ENCODE results near the gene KCNQ5.

The KCNQ5 gene

GRCh38 chr6:72742001-72742673, 120.3 kb downstream of the KCNQ5 start:
- Histone ChIP-seq H3K9me3 (ENCODE audit: control insufficient read depth, insufficient read depth, low read length) (no peaks in the 10 kb centered on the region), H3K4me1 (ENCODE audit: control insufficient read depth, insufficient read depth, low read length) (peaks cover 5% of the 10 kb centered on the region; the same call in 1 of the 2 replicates), H3K27ac (ENCODE audit: low read depth, low read length) (no peak overlapping the region), H3K27me3 (ENCODE audit: control insufficient read depth, insufficient read depth, low read length) (no peaks in the 10 kb centered on the region), H3K36me3 (ENCODE audit: control insufficient read depth, insufficient read depth, low read length) (no peaks in the 10 kb centered on the region), H3K9ac (ENCODE audit: low read depth, low read length) (no peak overlapping the region), H3K4me3 (ENCODE audit: low read depth, low read length) (no peak overlapping the region)

- no peak overlapping the region for H3K27ac ChIP-seq (ENCODE audit: low read depth, low read length)
- H3K4me1 ChIP-seq (ENCODE audit: control insufficient read depth, insufficient read depth, low read length), result peaks cover 5% of the 10 kb centered on the region; the same call in 1 of the 2 replicates
- H3K4me3 ChIP-seq (ENCODE audit: low read depth, low read length), result no peak overlapping the region
Measured at GRCh38 chr6:72746276-72746675, 124.4 kb downstream of the KCNQ5 start.

GRCh38 chr6:72748759-72749158, 126.9 kb downstream of the KCNQ5 start:
- H3K4me3 ChIP-seq (ENCODE audit: low read depth, low read length), result no peak overlapping the region
- H3K36me3 ChIP-seq (ENCODE audit: control insufficient read depth, insufficient read depth, low read length), result no peaks in the 10 kb centered on the region
- no peak overlapping the region for H3K9ac ChIP-seq (ENCODE audit: low read depth, low read length)
- H3K4me1 ChIP-seq (ENCODE audit: control insufficient read depth, insufficient read depth, low read length), result peaks cover 5% of the 10 kb centered on the region; the same call in 1 of the 2 replicates
- H3K27ac ChIP-seq (ENCODE audit: low read depth, low read length), result no peak overlapping the region
- H3K27me3 ChIP-seq (ENCODE audit: control insufficient read depth, insufficient read depth, low read length), result no peaks in the 10 kb centered on the region
- no peaks in the 10 kb centered on the region for H3K9me3 ChIP-seq (ENCODE audit: control insufficient read depth, insufficient read depth, low read length)

More at GRCh38 chr6:72746276-72746675, 124.4 kb downstream of the KCNQ5 start:
- Histone ChIP-seq H3K9me3 (ENCODE audit: control insufficient read depth, insufficient read depth, low read length) (no peaks in the 10 kb centered on the region), H3K27me3 (ENCODE audit: control insufficient read depth, insufficient read depth, low read length) (no peaks in the 10 kb centered on the region), H3K36me3 (ENCODE audit: control insufficient read depth, insufficient read depth, low read length) (no peaks in the 10 kb centered on the region), H3K9ac (ENCODE audit: low read depth, low read length) (no peak overlapping the region)

- no peaks in the 10 kb centered on the region for H3K36me3 ChIP-seq (ENCODE audit: control insufficient read depth, insufficient read depth, low read length)
- H3K27me3 ChIP-seq (ENCODE audit: control insufficient read depth, insufficient read depth, low read length), result no peaks in the 10 kb centered on the region
- no peaks in the 10 kb centered on the region for H3K9me3 ChIP-seq (ENCODE audit: control insufficient read depth, insufficient read depth, low read length)
- H3K27ac ChIP-seq (ENCODE audit: low read depth, low read length), result no peak overlapping the region
- H3K4me1 ChIP-seq (ENCODE audit: control insufficient read depth, insufficient read depth, low read length), result no peaks in the 10 kb centered on the region
- H3K9ac ChIP-seq (ENCODE audit: low read depth, low read length), result no peak overlapping the region
- no peak overlapping the region for H3K4me3 ChIP-seq (ENCODE audit: low read depth, low read length)
Measured at GRCh38 chr6:72755752-72756151, 133.9 kb downstream of the KCNQ5 start.

GRCh38 chr6:72757048-72757447, 135.2 kb downstream of the KCNQ5 start:
- no peaks in the 10 kb centered on the region for H3K4me1 ChIP-seq (ENCODE audit: control insufficient read depth, insufficient read depth, low read length)
- H3K27me3 ChIP-seq (ENCODE audit: control insufficient read depth, insufficient read depth, low read length), result no peaks in the 10 kb centered on the region
- no peak overlapping the region for H3K4me3 ChIP-seq (ENCODE audit: low read depth, low read length)
- H3K27ac ChIP-seq (ENCODE audit: low read depth, low read length), result no peak overlapping the region
- H3K9me3 ChIP-seq (ENCODE audit: control insufficient read depth, insufficient read depth, low read length), result no peaks in the 10 kb centered on the region
- H3K9ac ChIP-seq (ENCODE audit: low read depth, low read length), result no peak overlapping the region
- H3K36me3 ChIP-seq (ENCODE audit: control insufficient read depth, insufficient read depth, low read length), result no peaks in the 10 kb centered on the region

- H3K9ac ChIP-seq (ENCODE audit: low read depth, low read length), result no peak overlapping the region
- H3K9me3 ChIP-seq (ENCODE audit: control insufficient read depth, insufficient read depth, low read length), result no peaks in the 10 kb centered on the region
- H3K36me3 ChIP-seq (ENCODE audit: control insufficient read depth, insufficient read depth, low read length), result no peaks in the 10 kb centered on the region
- H3K27ac ChIP-seq (ENCODE audit: low read depth, low read length), result no peak overlapping the region
- H3K4me1 ChIP-seq (ENCODE audit: control insufficient read depth, insufficient read depth, low read length), result no peaks in the 10 kb centered on the region
- no peaks in the 10 kb centered on the region for H3K27me3 ChIP-seq (ENCODE audit: control insufficient read depth, insufficient read depth, low read length)
- H3K4me3 ChIP-seq (ENCODE audit: low read depth, low read length), result no peak overlapping the region
Measured at GRCh38 chr6:72757926-72758325, 136.1 kb downstream of the KCNQ5 start.

GRCh38 chr6:72758901-72759300, 137.0 kb downstream of the KCNQ5 start:
- Histone ChIP-seq H3K9ac (ENCODE audit: low read depth, low read length) (no peak overlapping the region), H3K27me3 (ENCODE audit: control insufficient read depth, insufficient read depth, low read length) (no peaks in the 10 kb centered on the region), H3K9me3 (ENCODE audit: control insufficient read depth, insufficient read depth, low read length) (no peaks in the 10 kb centered on the region), H3K4me1 (ENCODE audit: control insufficient read depth, insufficient read depth, low read length) (no peaks in the 10 kb centered on the region), H3K27ac (ENCODE audit: low read depth, low read length) (no peak overlapping the region), H3K36me3 (ENCODE audit: control insufficient read depth, insufficient read depth, low read length) (no peaks in the 10 kb centered on the region), H3K4me3 (ENCODE audit: low read depth, low read length) (no peak overlapping the region)

- Histone ChIP-seq H3K36me3 (ENCODE audit: control insufficient read depth, insufficient read depth, low read length) (no peaks in the 10 kb centered on the region), H3K9ac (ENCODE audit: low read depth, low read length) (no peak overlapping the region), H3K27me3 (ENCODE audit: control insufficient read depth, insufficient read depth, low read length) (no peaks in the 10 kb centered on the region), H3K4me1 (ENCODE audit: control insufficient read depth, insufficient read depth, low read length) (no peaks in the 10 kb centered on the region), H3K4me3 (ENCODE audit: low read depth, low read length) (no peak overlapping the region), H3K9me3 (ENCODE audit: control insufficient read depth, insufficient read depth, low read length) (no peaks in the 10 kb centered on the region), H3K27ac (ENCODE audit: low read depth, low read length) (no peak overlapping the region)
Measured at GRCh38 chr6:72760114-72760793, 138.4 kb downstream of the KCNQ5 start.

- Histone ChIP-seq H3K27me3 (ENCODE audit: control insufficient read depth, insufficient read depth, low read length) (no peaks in the 10 kb centered on the region), H3K4me1 (ENCODE audit: control insufficient read depth, insufficient read depth, low read length) (no peaks in the 10 kb centered on the region), H3K9ac (ENCODE audit: low read depth, low read length) (no peak overlapping the region), H3K27ac (ENCODE audit: low read depth, low read length) (no peak overlapping the region), H3K36me3 (ENCODE audit: control insufficient read depth, insufficient read depth, low read length) (no peaks in the 10 kb centered on the region), H3K9me3 (ENCODE audit: control insufficient read depth, insufficient read depth, low read length) (no peaks in the 10 kb centered on the region), H3K4me3 (ENCODE audit: low read depth, low read length) (no peak overlapping the region)
Measured at GRCh38 chr6:72761761-72762160, 139.9 kb downstream of the KCNQ5 start.

GRCh38 chr6:72769459-72770125, 147.7 kb downstream of the KCNQ5 start:
- Histone ChIP-seq H3K36me3 (ENCODE audit: control insufficient read depth, insufficient read depth, low read length) (no peaks in the 10 kb centered on the region), H3K27me3 (ENCODE audit: control insufficient read depth, insufficient read depth, low read length) (no peaks in the 10 kb centered on the region), H3K9me3 (ENCODE audit: control insufficient read depth, insufficient read depth, low read length) (no peaks in the 10 kb centered on the region), H3K27ac (ENCODE audit: low read depth, low read length) (no peak overlapping the region), H3K4me3 (ENCODE audit: low read depth, low read length) (no peak overlapping the region), H3K4me1 (ENCODE audit: control insufficient read depth, insufficient read depth, low read length) (no peaks in the 10 kb centered on the region), H3K9ac (ENCODE audit: low read depth, low read length) (no peak overlapping the region)

- Histone ChIP-seq H3K4me3 (ENCODE audit: low read depth, low read length) (no peak overlapping the region), H3K27me3 (ENCODE audit: control insufficient read depth, insufficient read depth, low read length) (no peaks in the 10 kb centered on the region), H3K9ac (ENCODE audit: low read depth, low read length) (no peak overlapping the region), H3K9me3 (ENCODE audit: control insufficient read depth, insufficient read depth, low read length) (no peaks in the 10 kb centered on the region), H3K36me3 (ENCODE audit: control insufficient read depth, insufficient read depth, low read length) (no peaks in the 10 kb centered on the region), H3K4me1 (ENCODE audit: control insufficient read depth, insufficient read depth, low read length) (no peaks in the 10 kb centered on the region), H3K27ac (ENCODE audit: low read depth, low read length) (no peak overlapping the region)
Measured at GRCh38 chr6:72770959-72771358, 149.1 kb downstream of the KCNQ5 start.

Data from HUES48 (cell line).